HEK293T (cell line): ENCODE results near the gene CAMK2D.

ENCODE experiments used
- BHLHE40 ChIP-seq: fragments of 450-650 bp; IDR thresholded peaks from 2 replicates; pipeline ENCODE4 v1.6.1; 2016; ENCODE audit warnings: mild to moderate bottlenecking, moderate library complexity, borderline replicate concordance
- CTBP1 ChIP-seq: fragments of 450-650 bp; IDR thresholded peaks from 2 replicates; pipeline ENCODE4 v1.6.1; 2016; ENCODE audit warnings: borderline replicate concordance
- ELF4 ChIP-seq: fragments of 450-650 bp; IDR thresholded peaks from 2 replicates; pipeline ENCODE4 v1.6.1; 2017; ENCODE audit warnings: antibody characterized with exemption

DNA sequence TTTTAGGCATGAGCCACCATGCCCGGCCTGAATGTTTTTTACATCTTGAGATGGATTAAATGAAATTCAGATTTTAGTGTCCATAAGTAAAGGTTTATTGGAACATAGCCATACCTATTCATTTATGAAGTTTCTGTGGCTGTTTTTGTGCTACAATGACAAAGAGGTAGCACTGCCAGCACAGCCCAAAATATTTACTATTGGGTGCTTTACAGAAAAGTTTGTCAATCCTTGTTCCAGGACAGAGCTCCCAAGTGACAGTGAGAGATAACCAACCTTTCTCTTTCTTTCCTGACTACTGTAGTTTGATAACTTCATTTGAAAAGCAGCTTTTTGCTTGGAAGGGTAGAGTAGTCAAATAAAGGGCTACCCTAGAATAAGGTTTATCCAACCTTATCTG lies 116.2 kb downstream of the CAMK2D start:
- no peak for TF ChIP-seq BHLHE40
- no peak for TF ChIP-seq CTBP1
- TF ChIP-seq ELF4 = no peak
